ENCODE measurements around the gene KIAA1328. TPM values are rescaled to one million over a fixed set of nuclear protein-coding genes. Genes with fewer than 3 reads are reported as not detected.

KIAA1328 gene
- total and polyA plus RNA-seq, 7 donors = 2.1 to 18.9 (median 12.5) TPM

DNA sequence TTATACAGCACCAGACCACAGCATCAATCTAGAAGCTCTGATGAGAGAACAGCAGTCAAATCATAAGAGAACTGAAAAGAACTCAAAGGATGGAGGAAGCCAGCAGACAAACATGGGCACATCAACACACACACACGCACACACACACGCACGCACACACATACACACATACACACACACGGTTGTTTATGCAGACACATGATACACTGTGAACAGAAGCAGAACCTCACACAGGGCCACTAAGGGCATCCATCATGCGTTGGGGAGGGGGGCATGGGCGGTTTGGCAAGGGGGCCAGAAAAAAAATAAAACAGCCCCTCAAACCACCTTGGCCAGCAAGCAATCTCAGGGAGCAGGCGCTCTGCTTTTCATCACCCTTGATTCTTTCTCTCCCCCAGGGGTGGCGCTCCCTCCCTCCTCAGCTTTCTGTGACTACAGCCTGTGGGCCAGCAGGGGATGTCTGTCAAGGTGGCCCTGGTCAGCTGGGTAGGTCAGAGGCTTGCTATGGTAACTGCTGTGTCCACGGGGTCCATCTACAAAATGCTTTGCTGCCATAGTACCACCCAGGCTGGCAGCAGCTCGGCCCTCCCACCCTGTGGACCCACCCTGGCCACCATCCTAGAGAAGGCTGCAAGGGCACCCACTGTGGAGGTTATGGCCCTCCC, 418.7 kb downstream of the KIAA1328 start:
- intact Hi-C loops (cut with DNase I) = no loop called here
- H3K36me3 ChIP-seq = no peaks in the 10 kb centered on the region
- H3K4me1 ChIP-seq = no peaks in the 10 kb centered on the region
- 87 to 88% methylated on average over 10 of the region's 10 CpGs for WGBS, 2 donors
- no peak overlapping the region for H3K27ac ChIP-seq
- H3K4me3 ChIP-seq = no peak overlapping the region
- H3K27me3 ChIP-seq = peaks cover 0 to 52% (median 30%) of the 10 kb centered on the region in 3 donors
- no peaks in the 10 kb centered on the region for H3K9me3 ChIP-seq
- no peak for DNase-seq
- TF ChIP-seq EP300 (IDR thresholded peaks at IDR 0.05) (no peak), POLR2AphosphoS5 (IDR thresholded peaks at IDR 0.05) (no peak), POLR2A (IDR thresholded peaks at IDR 0.05) (no peak)
- TF ChIP-seq, protein P1, sequence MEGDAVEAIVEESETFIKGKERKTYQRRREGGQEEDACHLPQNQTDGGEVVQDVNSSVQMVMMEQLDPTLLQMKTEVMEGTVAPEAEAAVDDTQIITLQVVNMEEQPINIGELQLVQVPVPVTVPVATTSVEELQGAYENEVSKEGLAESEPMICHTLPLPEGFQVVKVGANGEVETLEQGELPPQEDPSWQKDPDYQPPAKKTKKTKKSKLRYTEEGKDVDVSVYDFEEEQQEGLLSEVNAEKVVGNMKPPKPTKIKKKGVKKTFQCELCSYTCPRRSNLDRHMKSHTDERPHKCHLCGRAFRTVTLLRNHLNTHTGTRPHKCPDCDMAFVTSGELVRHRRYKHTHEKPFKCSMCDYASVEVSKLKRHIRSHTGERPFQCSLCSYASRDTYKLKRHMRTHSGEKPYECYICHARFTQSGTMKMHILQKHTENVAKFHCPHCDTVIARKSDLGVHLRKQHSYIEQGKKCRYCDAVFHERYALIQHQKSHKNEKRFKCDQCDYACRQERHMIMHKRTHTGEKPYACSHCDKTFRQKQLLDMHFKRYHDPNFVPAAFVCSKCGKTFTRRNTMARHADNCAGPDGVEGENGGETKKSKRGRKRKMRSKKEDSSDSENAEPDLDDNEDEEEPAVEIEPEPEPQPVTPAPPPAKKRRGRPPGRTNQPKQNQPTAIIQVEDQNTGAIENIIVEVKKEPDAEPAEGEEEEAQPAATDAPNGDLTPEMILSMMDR (IDR thresholded peaks at IDR 0.05) = no peak

DNA sequence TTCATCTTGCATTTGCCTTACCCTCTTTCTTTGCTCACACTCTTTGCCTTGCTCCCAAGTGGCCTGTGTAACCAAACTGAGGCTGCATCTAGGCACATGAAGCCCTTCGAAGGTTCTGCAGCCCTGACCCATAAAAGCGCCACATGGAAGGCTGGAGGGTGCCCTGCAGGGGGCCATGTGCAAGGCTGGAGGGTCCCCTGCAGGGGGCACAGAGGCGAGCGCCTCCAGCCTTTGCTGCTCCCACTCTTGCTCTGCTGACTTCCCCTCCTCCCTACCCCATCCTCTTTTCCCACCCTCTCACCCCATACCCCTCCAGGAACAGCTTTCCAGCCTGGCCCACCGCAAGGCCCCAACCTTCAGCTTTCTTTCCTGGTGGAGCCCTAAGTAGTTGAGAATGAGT, 419.4 kb downstream of the KIAA1328 start:
- Histone ChIP-seq H3K4me3 (no peak overlapping the region), H3K36me3 (no peaks in the 10 kb centered on the region), H3K9me3 (no peaks in the 10 kb centered on the region), H3K27me3 (peaks cover 1 to 58% (median 37%) of the 10 kb centered on the region in 3 donors), H3K27ac (no peak overlapping the region), H3K4me1 (no peaks in the 10 kb centered on the region)
- DNase-seq = no peak
- TF ChIP-seq POLR2A (IDR thresholded peaks at IDR 0.05) (no peak), POLR2AphosphoS5 (IDR thresholded peaks at IDR 0.05) (no peak), EP300 (IDR thresholded peaks at IDR 0.05) (no peak)
- TF ChIP-seq, protein P1 (IDR thresholded peaks at IDR 0.05) = no peak
- intact Hi-C loops (cut with DNase I) = no loop called here
- 89 to 92% methylated on average over 5 of the region's 5 CpGs for WGBS, 2 donors

DNA sequence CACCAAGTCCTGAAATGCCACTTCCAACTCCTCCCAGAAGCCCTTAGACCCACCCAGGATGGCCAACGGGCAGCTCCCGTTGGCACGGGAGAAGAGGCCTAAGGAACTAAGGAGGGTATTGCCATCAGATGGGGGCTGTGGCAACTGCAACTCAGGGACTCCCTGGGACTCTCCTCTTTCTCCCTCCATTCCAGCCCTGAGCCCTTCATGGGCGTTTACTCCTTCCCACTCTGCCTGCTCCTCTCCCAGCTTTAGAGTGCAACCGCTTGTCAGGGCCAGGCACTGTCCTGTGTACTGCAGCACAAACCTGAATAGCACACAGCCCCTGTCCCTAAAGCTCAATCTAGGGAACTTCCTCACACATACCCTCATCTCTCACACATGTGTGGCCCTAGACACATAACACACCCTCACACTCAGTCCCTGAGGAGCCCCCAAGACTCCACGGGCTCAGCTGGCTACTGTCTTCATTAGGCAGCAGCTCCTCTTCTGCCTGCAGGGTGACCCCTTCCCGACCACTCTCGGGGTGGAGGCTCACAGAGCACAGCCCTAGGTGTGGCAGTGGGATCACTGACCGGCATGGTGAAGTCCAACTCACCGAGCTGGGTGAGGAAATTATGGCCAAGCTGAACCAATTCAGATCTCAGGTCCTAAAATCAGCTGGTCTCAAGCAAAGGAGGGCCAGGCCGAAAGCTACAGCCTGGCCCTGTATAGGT, 420.4 kb downstream of the KIAA1328 start:
- WGBS, 2 donors = 79 to 83% methylated on average over 11 of the region's 11 CpGs
- Histone ChIP-seq H3K4me1 (peaks cover 0 to 10% (median 7%) of the 10 kb centered on the region in 4 donors), H3K27me3 (peaks cover 12 to 58% (median 47%) of the 10 kb centered on the region in 3 donors), H3K4me3 (no peak overlapping the region), H3K36me3 (no peaks in the 10 kb centered on the region), H3K9me3 (no peaks in the 10 kb centered on the region), H3K27ac (no peak overlapping the region)
- intact Hi-C loops (cut with DNase I) = no loop called here
- no peak for DNase-seq
- TF ChIP-seq EP300 (IDR thresholded peaks at IDR 0.05) (no peak), POLR2A (IDR thresholded peaks at IDR 0.05) (no peak), POLR2AphosphoS5 (IDR thresholded peaks at IDR 0.05) (no peak)
- TF ChIP-seq, protein P1 (IDR thresholded peaks at IDR 0.05) = no peak

DNA sequence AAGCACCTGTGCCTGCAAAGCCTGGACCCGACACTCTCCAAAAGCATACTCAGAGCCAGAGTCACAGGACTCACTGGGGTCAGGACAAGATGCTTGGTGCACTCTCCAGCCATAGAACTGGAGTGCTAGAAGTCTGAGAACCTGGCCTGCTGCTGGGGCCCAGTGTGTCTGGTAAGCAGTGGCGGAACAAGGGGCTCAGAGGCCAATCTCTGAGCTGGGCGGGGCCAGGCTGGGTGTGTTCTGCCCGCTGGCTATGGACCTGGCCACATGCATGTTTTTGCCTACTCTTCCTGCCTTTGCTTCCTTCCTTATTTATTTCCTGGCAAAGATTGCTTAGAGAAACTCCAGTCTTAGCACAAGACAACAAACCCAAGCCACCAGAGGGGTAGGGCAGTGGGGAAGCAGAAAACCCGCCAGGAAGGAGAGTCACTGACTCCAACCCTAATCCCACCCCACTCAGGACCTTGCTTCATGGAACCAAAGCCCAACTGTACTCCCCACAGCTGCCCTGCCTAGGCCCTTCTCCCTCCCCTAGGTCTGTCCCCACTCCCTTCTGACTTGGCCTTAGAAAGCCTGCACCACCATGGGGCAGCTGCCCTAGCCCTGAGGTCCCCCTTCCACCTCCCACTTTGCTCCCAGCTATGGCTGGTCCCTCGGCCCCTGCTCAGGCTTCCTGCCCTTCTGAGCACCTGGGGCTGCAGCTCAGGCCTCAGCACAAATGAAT, 421.1 kb downstream of the KIAA1328 start:
- 55 to 68% methylated on average over 6 of the region's 6 CpGs for WGBS, 2 donors
- Histone ChIP-seq H3K4me1 (peaks cover 0 to 14% (median 10%) of the 10 kb centered on the region in 4 donors), H3K4me3 (no peak overlapping the region), H3K27ac (no peak overlapping the region), H3K9me3 (no peaks in the 10 kb centered on the region), H3K36me3 (no peaks in the 10 kb centered on the region), H3K27me3 (peaks cover 17 to 58% (median 53%) of the 10 kb centered on the region in 3 donors)
- TF ChIP-seq POLR2A (IDR thresholded peaks at IDR 0.05) = no peak
- TF ChIP-seq, protein P1 (IDR thresholded peaks at IDR 0.05) = no peak
- TF ChIP-seq POLR2AphosphoS5 (IDR thresholded peaks at IDR 0.05) = no peak
- no peak for TF ChIP-seq EP300 (IDR thresholded peaks at IDR 0.05)
- no peak for DNase-seq
- intact Hi-C loops (cut with DNase I) = no loop called here
